PC-9 (cell line): ENCODE results near the gene ARHGEF17. TPM values are rescaled to one million over a fixed set of nuclear protein-coding genes. Genes with fewer than 3 reads are reported as not detected.

Experiments
- BruUV-seq: library from RNA; stranded (reverse); fragments of 400-500 nt; replicated peaks from 2 replicates; lab custom pipeline; 2021; lab: Mats Ljungman, UMichigan
- CTCF ChIA-PET: fragments of 300-600 bp; sonication (Branson Sonifier 250); formaldehyde crosslinking; loops from one replicate; lab custom pipeline; 2022; ENCODE audit warnings: antibody characterized with exemption; lab: Charles Lee
- POLR2A ChIA-PET: fragments of 300-600 bp; sonication (Branson Sonifier 250); formaldehyde crosslinking; loops from one replicate; lab custom pipeline; 2022; ENCODE audit warnings: antibody characterized with exemption; ENCODE audit not compliant: unreplicated experiment; lab: Charles Lee
- DNase-seq, 2 experiments: peaks; one replicate each; pipeline versions ENCODE4 v3.0.0 to v3.0.0-alpha.2; 2015 to 2022; ENCODE audit warnings: mixed read lengths in 1 of 2
- H2AFZ ChIP-seq: fragments of 200-600 bp; sonication (generic); 2 replicates; pipeline ENCODE4 v1.8.1; 2017; ENCODE audit warnings: antibody characterized with exemption
- H3F3A ChIP-seq: fragments of 200-600 bp; sonication (generic); 2 replicates; pipeline ENCODE4 v1.8.1; 2017; ENCODE audit warnings: antibody characterized with exemption, mild to moderate bottlenecking, low read depth; ENCODE audit not compliant: insufficient read depth
- H3K27ac ChIP-seq: fragments of 200-600 bp; sonication (generic); 2 replicates; pipeline ENCODE4 v1.6.1; 2016; ENCODE audit warnings: mixed run types
- H3K27me3 ChIP-seq: fragments of 200-600 bp; sonication (generic); 2 replicates; pipeline ENCODE4 v1.6.1; 2016; ENCODE audit warnings: low read depth, mixed run types; ENCODE audit not compliant: insufficient read depth
- H3K36me3 ChIP-seq: fragments of 200-600 bp; sonication (generic); 2 replicates; pipeline ENCODE4 v1.6.1; 2016; ENCODE audit warnings: low read depth, mixed run types
- H3K4me1 ChIP-seq: fragments of 200-600 bp; sonication (generic); replicated peaks from 2 replicates; pipeline ENCODE4 v1.6.1; 2016; ENCODE audit warnings: mixed run types; ENCODE audit not compliant: insufficient read depth
- H3K4me2 ChIP-seq: fragments of 200-600 bp; sonication (generic); 2 replicates; pipeline ENCODE4 v1.6.1; 2017; ENCODE audit warnings: mixed run types
- H3K4me3 ChIP-seq: fragments of 200-600 bp; sonication (generic); 2 replicates; pipeline ENCODE4 v1.6.1; 2016; ENCODE audit warnings: mixed run types
- H3K79me2 ChIP-seq: fragments of 200-600 bp; sonication (generic); 2 replicates; pipeline ENCODE4 v1.6.1; 2017; ENCODE audit warnings: low read depth, mixed run types
- H3K9me2 ChIP-seq: fragments of 200-600 bp; sonication (generic); 2 replicates; pipeline ENCODE4 v1.8.1; 2017; ENCODE audit warnings: mild to moderate bottlenecking; ENCODE audit not compliant: insufficient read depth
- H3K9me3 ChIP-seq: fragments of 200-600 bp; sonication (generic); 2 replicates; pipeline ENCODE4 v1.8.1; 2016; ENCODE audit warnings: low read depth; ENCODE audit not compliant: insufficient read depth
- H4K20me1 ChIP-seq: fragments of 200-600 bp; sonication (generic); 2 replicates; pipeline ENCODE4 v1.8.1; 2017; ENCODE audit not compliant: insufficient read depth
- CTCF ChIP-seq: fragments of 200-600 bp; sonication (generic); conservative IDR thresholded peaks from 2 replicates; pipeline ENCODE4 v1.6.1; 2017; ENCODE audit warnings: mixed run types, antibody characterized with exemption, mild to moderate bottlenecking, moderate library complexity
- EZH2 ChIP-seq: fragments of 200-600 bp; sonication (generic); IDR thresholded peaks from 2 replicates; pipeline ENCODE4 v1.8.0; 2017; ENCODE audit warnings: antibody characterized with exemption, low read depth
- intact Hi-C: fragments of 100-400 bp; cut with micrococcal nuclease; formaldehyde crosslinking; loops from one replicate; pipeline ENCODE4 v1.10.0; 2022; ENCODE audit not compliant: unreplicated experiment
- total RNA-seq: library from RNA; stranded (reverse); gene quantifications from 2 replicates; pipeline ENCODE4 v1.2.3, GENCODE V29; 2021

Gene ARHGEF17
- total RNA-seq, 1 experiment from 2014 or later: 56.9 TPM

DNA sequence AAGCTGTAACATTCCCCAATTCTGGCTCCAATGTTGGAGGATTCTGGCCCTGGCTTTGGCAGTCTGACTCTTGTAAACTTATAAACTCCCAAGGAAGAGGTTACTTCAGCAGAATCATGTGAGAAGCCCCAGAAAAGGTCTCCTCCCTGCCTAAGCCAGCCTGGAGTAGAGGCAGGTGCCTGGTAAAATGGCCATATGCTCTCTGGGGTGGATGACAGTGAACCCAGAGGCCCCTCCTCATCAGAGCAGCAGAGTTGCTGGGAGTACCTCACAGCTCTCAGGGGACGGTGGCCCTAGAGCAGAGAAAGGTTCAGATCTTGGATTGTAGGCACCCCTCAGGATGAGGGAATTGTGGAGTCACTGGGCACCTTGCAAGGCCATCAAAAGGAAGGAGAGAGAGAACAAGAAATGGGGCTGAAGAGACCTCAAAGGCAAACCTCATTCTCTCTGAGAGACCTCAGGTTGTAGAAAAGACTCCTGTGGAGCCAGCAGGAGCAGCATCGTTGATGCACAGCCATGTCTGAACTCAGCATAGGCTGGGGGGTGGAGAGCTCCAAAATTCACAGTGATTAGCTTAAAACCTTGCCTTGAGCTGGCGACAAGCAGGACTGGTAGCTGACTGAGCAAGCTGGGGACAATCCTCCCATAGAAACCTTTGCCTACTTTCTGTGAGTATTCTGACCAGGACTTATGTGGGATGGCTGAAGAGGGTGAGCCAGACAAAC is 40.8 kb upstream of the ARHGEF17 start:
- Histone ChIP-seq H3K4me1 (peaks cover 65% of the 10 kb centered on the region), H4K20me1 (no peaks in the 10 kb centered on the region), H3K9me3 (no peaks in the 10 kb centered on the region), H3F3A (peaks cover 51% of the 10 kb centered on the region), H3K36me3 (no peaks in the 10 kb centered on the region), H3K4me3 (no peak overlapping the region), H3K27me3 (no peaks in the 10 kb centered on the region), H2AFZ (no peak overlapping the region), H3K79me2 (peaks cover 1% of the 10 kb centered on the region), H3K4me2 (no peak overlapping the region), H3K27ac (no peak overlapping the region), H3K9me2 (no peaks in the 10 kb centered on the region)
- no TSS peak for BruUV-seq
- no peak for DNase-seq
- ChIA-PET CTCF (interaction anchor here (1.3 kb wide), 1 partner anchor 10 kb away, joined by 4 read pairs; no protein-coding TSS in a partner anchor), POLR2A (no interaction called here)
- intact Hi-C loops: no loop called here
- TF ChIP-seq CTCF (no peak), EZH2 (no peak)

GRCh38 chr11:73267906-73268540 is 40.1 kb upstream of the ARHGEF17 start:
- POLR2A ChIA-PET: interaction anchor here (0.5 kb wide), 1 partner anchor 115 kb away, joined by 12 read pairs; no protein-coding TSS in a partner anchor
- TF ChIP-seq CTCF: no peak
- TF ChIP-seq EZH2: no peak

GRCh38 chr11:73268671-73269271 is 39.3 kb upstream of the ARHGEF17 start:
- peaks cover 48% of the 10 kb centered on the region for H3F3A ChIP-seq
- no peaks in the 10 kb centered on the region for H3K27me3 ChIP-seq
- H2AFZ ChIP-seq: no peak overlapping the region
- no peaks in the 10 kb centered on the region for H4K20me1 ChIP-seq
- intact Hi-C loops: no loop called here
- BruUV-seq: no TSS peak
- H3K9me2 ChIP-seq: no peaks in the 10 kb centered on the region
- H3K4me3 ChIP-seq: no peak overlapping the region
- H3K4me1 ChIP-seq: peaks cover 56% of the 10 kb centered on the region
- H3K79me2 ChIP-seq: peaks cover 16% of the 10 kb centered on the region
- H3K27ac ChIP-seq: peak overlapping the region; percentile 85
- POLR2A ChIA-PET: interaction anchor here (0.6 kb wide), 1 partner anchor 39 kb away, joined by 12 read pairs; no protein-coding TSS in a partner anchor
- no peaks in the 10 kb centered on the region for H3K9me3 ChIP-seq
- CTCF ChIA-PET: no interaction called here
- no peak for DNase-seq
- TF ChIP-seq CTCF (no peak), EZH2 (no peak)
- H3K4me2 ChIP-seq: peak overlapping the region; percentile 85
- no peaks in the 10 kb centered on the region for H3K36me3 ChIP-seq

More at GRCh38 chr11:73267906-73268540, 40.1 kb upstream of the ARHGEF17 start:
- Histone ChIP-seq H3K4me2 (no peak overlapping the region), H3K9me2 (no peaks in the 10 kb centered on the region), H2AFZ (no peak overlapping the region), H3F3A (peaks cover 52% of the 10 kb centered on the region), H3K27ac (no peak overlapping the region), H3K36me3 (no peaks in the 10 kb centered on the region), H3K9me3 (no peaks in the 10 kb centered on the region), H3K27me3 (no peaks in the 10 kb centered on the region), H3K79me2 (peaks cover 9% of the 10 kb centered on the region), H4K20me1 (no peaks in the 10 kb centered on the region), H3K4me1 (peaks cover 57% of the 10 kb centered on the region), H3K4me3 (no peak overlapping the region)
- no peak for DNase-seq
- intact Hi-C loops: no loop called here
- BruUV-seq: no TSS peak
- CTCF ChIA-PET: no interaction called here
